ENCODE data around the gene ZNF471. TPM values are rescaled to one million over a fixed set of nuclear protein-coding genes. Genes with fewer than 3 reads are reported as not detected.

The ZNF471 gene
- total RNA-seq, 5 donors from 2014 or later (not counting 1 experiment from before 2014, with no cell fraction given), result 1.4 to 3.5 (median 2.2) TPM

GRCh38 chr19:56491399-56491798 is 16.3 kb upstream of the ZNF471 start:
- no peaks in the 10 kb centered on the region for H3K4me1 ChIP-seq (ENCODE audit: control insufficient read depth in 1 of 2, extremely low read depth in 1 of 2, insufficient read depth in 2 of 2, low read length in 2 of 2)
- ChIA-PET CTCF (no interaction called here), POLR2A (no interaction called here)
- H3K4me1 Mint-ChIP-seq, result no peaks in the 10 kb centered on the region
- peaks cover 54 to 68% (median 57%) of the 10 kb centered on the region in 3 donors for H3K9me3 Mint-ChIP-seq
- peaks cover 0 to 7% of the 10 kb centered on the region in 2 donors for H3K36me3 ChIP-seq (ENCODE audit: control insufficient read depth in 2 of 2, extremely low read depth in 1 of 2, insufficient read depth in 1 of 2, low read length in 1 of 2)
- H3K4me3 Mint-ChIP-seq, result no peak overlapping the region
- H3K36me3 Mint-ChIP-seq, result peaks cover 15% of the 10 kb centered on the region
- WGBS (ENCODE audit: insufficient coverage), result no CpG with 5 or more reads among the region's 3 CpGs
- no peaks in the 10 kb centered on the region for H3K27me3 ChIP-seq (replicated peaks in 1 of 2; ENCODE audit: control insufficient read depth in 2 of 2, extremely low read depth in 1 of 2, insufficient read depth in 2 of 2, low read length in 1 of 2)
- no peak overlapping the region for H3K27ac Mint-ChIP-seq
- DNase-seq (no peak), ATAC-seq (replicated peaks in 1 of 4) (no peak)
- no peak overlapping the region for H3K27ac ChIP-seq (ENCODE audit: low read length)
- H3K9me3 ChIP-seq, result peaks cover 14% of the 10 kb centered on the region
- no peak overlapping the region for H3K4me3 ChIP-seq (ENCODE audit: control insufficient read depth in 1 of 2, extremely low read depth in 1 of 2, low read length in 1 of 2)
- no peaks in the 10 kb centered on the region for H3K27me3 Mint-ChIP-seq

- Histone ChIP-seq H3K36me3 (ENCODE audit: control insufficient read depth in 2 of 2, extremely low read depth in 1 of 2, insufficient read depth in 1 of 2, low read length in 1 of 2) (no peaks in the 10 kb centered on the region), H3K4me3 (ENCODE audit: control insufficient read depth in 1 of 2, extremely low read depth in 1 of 2, low read length in 1 of 2) (no peak overlapping the region), H3K4me1 (ENCODE audit: control insufficient read depth in 1 of 2, extremely low read depth in 1 of 2, insufficient read depth in 2 of 2, low read length in 2 of 2) (peaks cover 3 to 12% of the 10 kb centered on the region in 2 experiments), H3K9me3 (peaks cover 5% of the 10 kb centered on the region), H3K27me3 (replicated peaks in 1 of 2; ENCODE audit: control insufficient read depth in 2 of 2, extremely low read depth in 1 of 2, insufficient read depth in 2 of 2, low read length in 1 of 2) (peaks cover 0 to 19% of the 10 kb centered on the region in 2 experiments), H3K27ac (ENCODE audit: low read length) (no peak overlapping the region)
- DNase-seq, result no peak
- H3K36me3 Mint-ChIP-seq, result peaks cover 4% of the 10 kb centered on the region
- POLR2A ChIA-PET, result no interaction called here
- no peak overlapping the region for H3K27ac Mint-ChIP-seq
- ATAC-seq (replicated peaks in 1 of 4), result no peak
- peaks cover 21 to 50% (median 40%) of the 10 kb centered on the region in 3 donors for H3K9me3 Mint-ChIP-seq
- no peak overlapping the region for H3K4me3 Mint-ChIP-seq
- CTCF ChIA-PET, result no interaction called here
- no CpG with 5 or more reads among the region's 2 CpGs for WGBS (ENCODE audit: insufficient coverage)
- peaks cover 0 to 7% (median 6%) of the 10 kb centered on the region in 3 donors for H3K4me1 Mint-ChIP-seq
- peaks cover 4 to 8% of the 10 kb centered on the region in 2 donors for H3K27me3 Mint-ChIP-seq
Measured at GRCh38 chr19:56504581-56504980, 3.1 kb upstream of the ZNF471 start.

- Mint-ChIP-seq H3K4me3 (no peak overlapping the region), H3K4me1 (peaks cover 0 to 7% (median 6%) of the 10 kb centered on the region in 3 donors), H3K27me3 (peaks cover 4 to 8% of the 10 kb centered on the region in 2 donors), H3K36me3 (peaks cover under 1% of the 10 kb centered on the region), H3K9me3 (peaks cover 13 to 26% (median 25%) of the 10 kb centered on the region in 3 donors), H3K27ac (no peak overlapping the region)
- peaks cover 5% of the 10 kb centered on the region for H3K9me3 ChIP-seq
- 12% methylated on average over 17 of the region's 17 CpGs for WGBS (ENCODE audit: insufficient coverage)
- H3K36me3 ChIP-seq (ENCODE audit: control insufficient read depth in 2 of 2, extremely low read depth in 1 of 2, insufficient read depth in 1 of 2, low read length in 1 of 2), result no peaks in the 10 kb centered on the region
- DNase-seq (no peak), ATAC-seq (replicated peaks in 1 of 4) (no peak)
- H3K27me3 ChIP-seq (replicated peaks in 1 of 2; ENCODE audit: control insufficient read depth in 2 of 2, extremely low read depth in 1 of 2, insufficient read depth in 2 of 2, low read length in 1 of 2), result peaks cover 0 to 19% of the 10 kb centered on the region in 2 experiments
- H3K27ac ChIP-seq (ENCODE audit: low read length), result no peak overlapping the region
- H3K4me3 ChIP-seq (ENCODE audit: control insufficient read depth in 1 of 2, extremely low read depth in 1 of 2, low read length in 1 of 2), result peak overlapping the region; percentile 45 to 72
- H3K4me1 ChIP-seq (ENCODE audit: control insufficient read depth in 1 of 2, extremely low read depth in 1 of 2, insufficient read depth in 2 of 2, low read length in 2 of 2), result peaks cover 3 to 12% of the 10 kb centered on the region in 2 experiments
- ChIA-PET POLR2A (no interaction called here), CTCF (no interaction called here)
Measured at GRCh38 chr19:56508290-56508778, 679 bp downstream of the ZNF471 start.

GRCh38 chr19:56525214-56525860 is 17.7 kb downstream of the ZNF471 start:
- H3K27me3 ChIP-seq (replicated peaks in 1 of 2; ENCODE audit: control insufficient read depth in 2 of 2, extremely low read depth in 1 of 2, insufficient read depth in 2 of 2, low read length in 1 of 2), result no peaks in the 10 kb centered on the region
- H3K27ac Mint-ChIP-seq, result no peak overlapping the region
- H3K4me1 ChIP-seq (ENCODE audit: control insufficient read depth in 1 of 2, extremely low read depth in 1 of 2, insufficient read depth in 2 of 2, low read length in 2 of 2), result no peaks in the 10 kb centered on the region
- ChIA-PET CTCF (interaction anchor here in 1 of 2 donors (1.0 kb wide), 1 partner anchor 28 kb away, joined by 3 read pairs; no protein-coding TSS in a partner anchor), POLR2A (no interaction called here)
- no peak overlapping the region for H3K27ac ChIP-seq (ENCODE audit: low read length)
- ATAC-seq (replicated peaks in 1 of 4) (no peak), DNase-seq (no peak)
- no peaks in the 10 kb centered on the region for H3K36me3 ChIP-seq (ENCODE audit: control insufficient read depth in 2 of 2, extremely low read depth in 1 of 2, insufficient read depth in 1 of 2, low read length in 1 of 2)
- peaks cover 30% of the 10 kb centered on the region for H3K36me3 Mint-ChIP-seq
- H3K4me1 Mint-ChIP-seq, result no peaks in the 10 kb centered on the region
- H3K9me3 ChIP-seq, result peaks cover 24% of the 10 kb centered on the region
- H3K9me3 Mint-ChIP-seq, result peaks cover 32 to 66% (median 65%) of the 10 kb centered on the region in 3 donors
- WGBS (ENCODE audit: insufficient coverage), result no CpG with 5 or more reads among the region's 4 CpGs
- H3K4me3 ChIP-seq (ENCODE audit: control insufficient read depth in 1 of 2, extremely low read depth in 1 of 2, low read length in 1 of 2), result peak overlapping the region in 1 of 2 donors; percentile 17
- H3K27me3 Mint-ChIP-seq, result no peaks in the 10 kb centered on the region
- H3K4me3 Mint-ChIP-seq, result no peak overlapping the region

GRCh38 chr19:56537442-56537841 is 29.8 kb downstream of the ZNF471 start:
- ATAC-seq (replicated peaks in 1 of 4) (no peak), DNase-seq (no peak)
- Mint-ChIP-seq H3K36me3 (peaks cover 45% of the 10 kb centered on the region), H3K27me3 (no peaks in the 10 kb centered on the region), H3K4me1 (peaks cover 5 to 29% (median 19%) of the 10 kb centered on the region in 3 donors), H3K27ac (peak overlapping the region; percentile 95), H3K9me3 (peaks cover 17 to 62% (median 38%) of the 10 kb centered on the region in 3 donors), H3K4me3 (peak overlapping the region; percentile 81 to 90 (median 86))
- 97% methylated on average over 3 of the region's 3 CpGs for WGBS (ENCODE audit: insufficient coverage)
- peaks cover 0 to 30% of the 10 kb centered on the region in 2 experiments for H3K27me3 ChIP-seq (replicated peaks in 1 of 2; ENCODE audit: control insufficient read depth in 2 of 2, extremely low read depth in 1 of 2, insufficient read depth in 2 of 2, low read length in 1 of 2)
- no peak overlapping the region for H3K4me3 ChIP-seq (ENCODE audit: control insufficient read depth in 1 of 2, extremely low read depth in 1 of 2, low read length in 1 of 2)
- no peak overlapping the region for H3K27ac ChIP-seq (ENCODE audit: low read length)
- peaks cover 0 to 6% of the 10 kb centered on the region in 2 donors for H3K36me3 ChIP-seq (ENCODE audit: control insufficient read depth in 2 of 2, extremely low read depth in 1 of 2, insufficient read depth in 1 of 2, low read length in 1 of 2)
- peaks cover 2 to 19% of the 10 kb centered on the region in 2 experiments for H3K4me1 ChIP-seq (ENCODE audit: control insufficient read depth in 1 of 2, extremely low read depth in 1 of 2, insufficient read depth in 2 of 2, low read length in 2 of 2)
- POLR2A ChIA-PET, result no interaction called here
- H3K9me3 ChIP-seq, result peaks cover 4% of the 10 kb centered on the region
- CTCF ChIA-PET, result no interaction called here

GRCh38 chr19:56538254-56538760 is 30.7 kb downstream of the ZNF471 start:
- WGBS (ENCODE audit: insufficient coverage), result 6% methylated on average over 34 of the region's 46 CpGs
- ChIA-PET CTCF (no interaction called here), POLR2A (no interaction called here)
- ATAC-seq (replicated peaks in 1 of 4) (peak; percentile 90 to 92 (median 92)), DNase-seq (peak; percentile 73 to 91 (median 84))
- Histone ChIP-seq H3K4me3 (ENCODE audit: control insufficient read depth in 1 of 2, extremely low read depth in 1 of 2, low read length in 1 of 2) (peak overlapping the region; percentile 72 to 80), H3K36me3 (ENCODE audit: control insufficient read depth in 2 of 2, extremely low read depth in 1 of 2, insufficient read depth in 1 of 2, low read length in 1 of 2) (peaks cover 0 to 6% of the 10 kb centered on the region in 2 donors), H3K4me1 (ENCODE audit: control insufficient read depth in 1 of 2, extremely low read depth in 1 of 2, insufficient read depth in 2 of 2, low read length in 2 of 2) (peaks cover 2 to 19% of the 10 kb centered on the region in 2 experiments), H3K27me3 (replicated peaks in 1 of 2; ENCODE audit: control insufficient read depth in 2 of 2, extremely low read depth in 1 of 2, insufficient read depth in 2 of 2, low read length in 1 of 2) (peaks cover 0 to 28% of the 10 kb centered on the region in 2 experiments), H3K9me3 (peaks cover 4% of the 10 kb centered on the region), H3K27ac (ENCODE audit: low read length) (peak overlapping the region; percentile 79)
- no peaks in the 10 kb centered on the region for H3K27me3 Mint-ChIP-seq
- H3K27ac Mint-ChIP-seq, result peak overlapping the region; percentile 95
- H3K4me1 Mint-ChIP-seq, result peaks cover 5 to 29% (median 20%) of the 10 kb centered on the region in 3 donors
- peaks cover 44% of the 10 kb centered on the region for H3K36me3 Mint-ChIP-seq
- H3K4me3 Mint-ChIP-seq, result peak overlapping the region; percentile 81 to 90 (median 86)
- peaks cover 14 to 58% (median 34%) of the 10 kb centered on the region in 3 donors for H3K9me3 Mint-ChIP-seq

All from T-cell (primary cell).